OCI-LY1 (cell line): ENCODE measurements around the gene BLTP3A.

Source experiments
- EZH2 ChIP-seq: fragments of 200-600 bp; sonication (generic), shearing (Covaris generic); IDR thresholded peaks from 2 replicates; pipeline ENCODE4 v1.8.0; 2017; ENCODE audit warnings: borderline replicate concordance, mixed run types, mild to moderate bottlenecking, antibody characterized with exemption, low read length, moderate library complexity, mixed read lengths
- TF ChIP-seq, protein P1 (sequence below): fragments of 200-600 bp; sonication (generic), shearing (Covaris generic); IDR thresholded peaks from 2 replicates; pipeline ENCODE4 v1.5.1; 2017; ENCODE audit warnings: mild to moderate bottlenecking, antibody characterized with exemption, low read length, moderate library complexity, mixed read lengths

DNA sequence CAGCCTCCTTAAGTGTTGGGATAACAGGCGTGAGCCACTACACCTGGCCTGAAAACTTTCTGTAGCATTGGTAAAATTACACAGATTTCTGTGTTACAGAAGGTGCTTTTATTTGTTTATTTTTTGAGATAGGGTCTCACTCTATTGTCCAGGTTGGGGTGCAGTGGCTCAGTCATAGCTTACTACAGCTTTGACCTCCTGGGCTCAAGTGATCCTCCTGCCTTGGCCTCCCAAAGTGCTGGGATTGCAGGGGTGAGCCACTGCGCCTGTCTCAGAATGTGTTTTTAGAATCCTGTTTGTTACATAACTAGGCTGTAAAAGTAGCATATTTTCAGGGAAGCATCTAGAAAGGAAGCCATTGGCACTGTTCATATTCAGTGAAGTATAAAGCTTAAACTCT, 16.9 kb upstream of the BLTP3A start:
- TF ChIP-seq, protein P1, sequence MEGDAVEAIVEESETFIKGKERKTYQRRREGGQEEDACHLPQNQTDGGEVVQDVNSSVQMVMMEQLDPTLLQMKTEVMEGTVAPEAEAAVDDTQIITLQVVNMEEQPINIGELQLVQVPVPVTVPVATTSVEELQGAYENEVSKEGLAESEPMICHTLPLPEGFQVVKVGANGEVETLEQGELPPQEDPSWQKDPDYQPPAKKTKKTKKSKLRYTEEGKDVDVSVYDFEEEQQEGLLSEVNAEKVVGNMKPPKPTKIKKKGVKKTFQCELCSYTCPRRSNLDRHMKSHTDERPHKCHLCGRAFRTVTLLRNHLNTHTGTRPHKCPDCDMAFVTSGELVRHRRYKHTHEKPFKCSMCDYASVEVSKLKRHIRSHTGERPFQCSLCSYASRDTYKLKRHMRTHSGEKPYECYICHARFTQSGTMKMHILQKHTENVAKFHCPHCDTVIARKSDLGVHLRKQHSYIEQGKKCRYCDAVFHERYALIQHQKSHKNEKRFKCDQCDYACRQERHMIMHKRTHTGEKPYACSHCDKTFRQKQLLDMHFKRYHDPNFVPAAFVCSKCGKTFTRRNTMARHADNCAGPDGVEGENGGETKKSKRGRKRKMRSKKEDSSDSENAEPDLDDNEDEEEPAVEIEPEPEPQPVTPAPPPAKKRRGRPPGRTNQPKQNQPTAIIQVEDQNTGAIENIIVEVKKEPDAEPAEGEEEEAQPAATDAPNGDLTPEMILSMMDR, result no peak
- TF ChIP-seq EZH2, result no peak
